ENCODE results near the gene CASKIN1.
"Not testable (repeated sequence)": the region's sequence is repeated elsewhere in the genome, so short reads cannot be mapped to it uniquely, and the experiment has no call there.

Gene CASKIN1

GRCh38 chr16:2129251-2129650 lies 67.2 kb downstream of the CASKIN1 start:
- DNase-seq: not testable (repeated sequence)

GRCh38 chr16:2127630-2128280 lies 68.7 kb downstream of the CASKIN1 start:
- DNase-seq: not testable (repeated sequence)

Measured in midbrain (tissue), 1 donor.